Kidney (tissue), 14 donors: ENCODE measurements around the gene NXPE4. TPM values are rescaled to one million over a fixed set of nuclear protein-coding genes. Genes with fewer than 3 reads are reported as not detected.

Source experiments
- DNase-seq, 5 donors: peaks; one replicate each; pipeline ENCODE4 v3.0.0-alpha.2; 2013 to 2020
- FAIRE-seq: peaks from 2 replicates; lab custom pipeline; 2012; peaks lifted over from hg19 to GRCh38; lab: Jason Lieb, UNC
- H3K27ac ChIP-seq, 2 donors: one replicate each; pipeline ENCODE4 v1.7.0; 2013; ENCODE audit warnings: low read depth in 2 of 2, low read length in 2 of 2, inconsistent platforms in 1 of 2
- H3K27me3 ChIP-seq: one replicate; pipeline ENCODE4 v1.7.1; 2013; ENCODE audit warnings: low read length, inconsistent platforms; ENCODE audit not compliant: control insufficient read depth, insufficient read depth
- H3K36me3 ChIP-seq, 3 donors: one replicate each; pipeline versions ENCODE4 v1.7.0 to v1.7.1; 2013; ENCODE audit warnings: low read length in 3 of 3, control low read depth in 1 of 3, inconsistent platforms in 1 of 3; ENCODE audit not compliant: insufficient read depth in 3 of 3, control insufficient read depth in 2 of 3
- H3K4me1 ChIP-seq, 3 donors: one replicate each; pipeline versions ENCODE4 v1.7.0 to v1.7.1; 2013; ENCODE audit warnings: low read length in 3 of 3, inconsistent platforms in 1 of 3, low read depth in 1 of 3; ENCODE audit not compliant: control insufficient read depth in 2 of 3, insufficient read depth in 2 of 3
- H3K4me3 ChIP-seq, 3 donors: one replicate each; pipeline versions ENCODE4 v1.7.0 to v1.8.1; 2013; ENCODE audit warnings: low read length in 3 of 3, control low read depth in 1 of 3, inconsistent platforms in 1 of 3
- H3K9ac ChIP-seq, 3 donors: one replicate each; pipeline versions ENCODE4 v1.7.0 to v1.7.1; 2013; ENCODE audit warnings: low read length in 3 of 3, control low read depth in 1 of 3, inconsistent platforms in 1 of 3
- H3K9me3 ChIP-seq, 3 donors: one replicate each; pipeline versions ENCODE4 v1.7.0 to v1.7.1; 2013; ENCODE audit warnings: low read length in 3 of 3, control low read depth in 1 of 3, inconsistent platforms in 1 of 3; ENCODE audit not compliant: control insufficient read depth in 2 of 3, insufficient read depth in 1 of 3
- CTCF ChIP-seq: IDR thresholded peaks from 3 replicates; pipeline ENCODE4 v1.5.1; 2012; ENCODE audit warnings: mild to moderate bottlenecking, moderate library complexity, borderline replicate concordance; ENCODE audit not compliant: insufficient read depth; ENCODE audit errors: extremely low read depth
- intact Hi-C: fragments of 100-400 bp; cut with DNase I; formaldehyde crosslinking; loops from one replicate; pipeline ENCODE4 v1.11.1; 2022
- polyA plus RNA-seq: library from polyadenylated mRNA; stranded (reverse); fragments of 350-450 nt; fragmentation: Illumina TruSeq; extraction: RNeasy Lipid Tissue Mini Kit (QIAGEN cat#74804); gene quantifications from one replicate; pipeline ENCODE4 v1.2.3, GENCODE V29; 2014; ENCODE audit warnings: low read depth, low replicate concordance; ENCODE audit not compliant: insufficient read depth
- total RNA-seq: library from RNA; stranded (reverse); fragmentation: NEBNext Ultra II Directional; extraction: Animal tissue kit (Norgen Biotek cat#: 25700); gene quantifications from one replicate; pipeline ENCODE4 v1.2.1, GENCODE V29; 2021
- donor health status: control.
- donor health status: control.
- donor health status: control.
- donor health status: control.
- donor health status: control.
- donor health status: DM: yes; HTN: yes; CAD: no.
- donor health status: Normal renal cell carcinoma (clear cell type).

The NXPE4 gene
- total and polyA plus RNA-seq, 2 donors from 2014 or later, result 0.34 to 0.63 TPM

GRCh38 chr11:114586797-114587196 lies 8.8 kb downstream of the NXPE4 start:
- DNase-seq (no peak), FAIRE-seq (no peak)
- no peak for TF ChIP-seq CTCF
- peaks cover 0 to 32% (median 8%) of the 10 kb centered on the region in 3 donors for H3K9me3 ChIP-seq
- H3K27ac ChIP-seq, result no peak overlapping the region
- no peaks in the 10 kb centered on the region for H3K36me3 ChIP-seq
- H3K4me3 ChIP-seq, result no peak overlapping the region
- H3K4me1 ChIP-seq, result no peaks in the 10 kb centered on the region
- no peaks in the 10 kb centered on the region for H3K27me3 ChIP-seq
- intact Hi-C loops, result no loop called here
- H3K9ac ChIP-seq, result no peak overlapping the region

GRCh38 chr11:114571712-114572111 lies 23.9 kb downstream of the NXPE4 start:
- H3K9ac ChIP-seq, result no peak overlapping the region

GRCh38 chr11:114569801-114570200 lies 25.8 kb downstream of the NXPE4 start:
- H3K9me3 ChIP-seq, result no peaks in the 10 kb centered on the region
- H3K4me3 ChIP-seq, result no peak overlapping the region
- intact Hi-C loops, result no loop called here
- H3K9ac ChIP-seq, result no peak overlapping the region
- H3K4me1 ChIP-seq, result no peaks in the 10 kb centered on the region
- no peak for DNase-seq
- no peak overlapping the region for H3K27ac ChIP-seq
- H3K27me3 ChIP-seq, result no peaks in the 10 kb centered on the region
- H3K36me3 ChIP-seq, result no peaks in the 10 kb centered on the region
- no peak for TF ChIP-seq CTCF
- FAIRE-seq, result no peak

More at GRCh38 chr11:114571712-114572111, 23.9 kb downstream of the NXPE4 start:
- H3K27ac ChIP-seq, result no peak overlapping the region
- TF ChIP-seq CTCF, result no peak
- H3K9me3 ChIP-seq, result peaks cover 0 to 3% (median 0%) of the 10 kb centered on the region in 3 donors
- no peaks in the 10 kb centered on the region for H3K36me3 ChIP-seq
- DNase-seq, result no peak
- H3K4me3 ChIP-seq, result no peak overlapping the region
- FAIRE-seq, result no peak
- intact Hi-C loops, result no loop called here
- H3K27me3 ChIP-seq, result no peaks in the 10 kb centered on the region
- no peaks in the 10 kb centered on the region for H3K4me1 ChIP-seq

GRCh38 chr11:114566276-114566675 lies 29.3 kb downstream of the NXPE4 start:
- H3K4me3 ChIP-seq, result no peak overlapping the region
- no peak overlapping the region for H3K9ac ChIP-seq
- H3K27me3 ChIP-seq, result no peaks in the 10 kb centered on the region
- H3K36me3 ChIP-seq, result no peaks in the 10 kb centered on the region
- no peaks in the 10 kb centered on the region for H3K4me1 ChIP-seq
- DNase-seq (no peak), FAIRE-seq (no peak)
- TF ChIP-seq CTCF, result no peak
- intact Hi-C loops, result no loop called here
- H3K27ac ChIP-seq, result no peak overlapping the region
- H3K9me3 ChIP-seq, result no peaks in the 10 kb centered on the region
